HG03342 (cell line): ENCODE measurements around the gene HMCN2.

ENCODE experiments used
- ATAC-seq: cut with Tn5 transposase; IDR thresholded peaks from one replicate; pipeline ENCODE4 v1.9.1; 2021; ENCODE audit warnings: mild to moderate bottlenecking, moderate library complexity; ENCODE audit not compliant: unreplicated experiment

The HMCN2 gene

GRCh38 chr9:130288926-130289690 lies 23.5 kb downstream of the HMCN2 start:
- ATAC-seq: no peak

- ATAC-seq: no peak
Observed at GRCh38 chr9:130289711-130290241, 24.2 kb downstream of the HMCN2 start.

- ATAC-seq: no peak
Observed at GRCh38 chr9:130290291-130291181, 25.0 kb downstream of the HMCN2 start.

GRCh38 chr9:130291474-130291873 lies 25.9 kb downstream of the HMCN2 start:
- no peak for ATAC-seq

DNA sequence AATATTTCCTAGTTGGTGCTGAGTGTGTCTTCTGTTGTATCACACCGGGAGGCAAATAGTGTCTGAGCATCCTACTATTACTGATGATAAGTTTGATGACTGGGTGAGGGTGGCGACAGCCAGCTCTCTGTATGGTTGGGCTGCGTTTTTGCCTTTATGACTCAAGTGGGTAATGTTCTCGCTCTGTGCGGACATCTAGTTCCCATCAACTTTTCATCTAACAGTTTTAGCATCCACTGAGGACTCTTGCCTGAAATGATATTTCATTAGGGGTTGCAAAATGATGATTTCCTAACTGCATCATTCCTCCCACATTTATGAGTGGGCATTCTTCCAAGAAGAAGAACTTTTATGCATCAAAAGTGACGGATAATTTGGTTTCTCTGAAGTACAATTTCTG lies 26.5 kb downstream of the HMCN2 start:
- ATAC-seq: no peak

DNA sequence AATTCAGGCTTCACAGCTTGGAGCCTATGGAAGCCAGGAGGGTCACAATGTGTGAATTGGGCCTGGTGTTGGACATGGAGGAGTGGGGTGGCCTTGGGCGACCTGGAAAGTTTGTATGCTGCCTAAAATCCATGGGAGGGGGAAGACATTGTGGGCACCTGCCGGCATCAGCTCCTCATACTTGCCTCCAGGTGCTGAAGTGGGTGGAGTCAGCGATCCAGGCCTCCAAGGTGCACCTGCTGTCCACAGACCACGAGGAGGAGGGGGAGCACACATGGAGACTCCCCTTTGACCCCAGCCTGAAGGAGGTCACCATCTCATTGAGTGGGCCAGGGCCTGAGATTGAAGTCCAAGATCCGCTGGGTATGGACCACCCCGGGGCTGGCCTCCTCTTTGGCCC lies 29.1 kb downstream of the HMCN2 start:
- ATAC-seq: no peak

DNA sequence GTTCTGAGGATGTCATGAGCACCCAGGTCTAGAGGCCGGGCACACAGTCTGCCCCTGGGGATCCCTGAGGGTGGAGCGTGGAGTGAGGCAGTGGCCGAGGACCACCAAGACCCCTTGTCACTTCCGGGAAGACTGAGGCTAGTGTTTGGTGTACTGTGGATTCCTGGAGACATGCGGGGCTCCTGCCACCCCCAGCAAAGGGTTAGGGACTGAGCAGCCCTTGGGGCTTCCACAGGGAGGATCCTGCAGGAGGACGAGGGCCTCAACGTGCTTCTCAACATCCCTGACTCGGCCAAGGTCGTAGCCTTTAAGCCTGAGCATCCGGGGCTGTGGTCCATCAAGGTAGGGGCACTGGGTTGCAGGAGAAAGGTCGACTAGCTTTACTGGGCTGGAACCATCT lies 29.9 kb downstream of the HMCN2 start:
- ATAC-seq: no peak

DNA sequence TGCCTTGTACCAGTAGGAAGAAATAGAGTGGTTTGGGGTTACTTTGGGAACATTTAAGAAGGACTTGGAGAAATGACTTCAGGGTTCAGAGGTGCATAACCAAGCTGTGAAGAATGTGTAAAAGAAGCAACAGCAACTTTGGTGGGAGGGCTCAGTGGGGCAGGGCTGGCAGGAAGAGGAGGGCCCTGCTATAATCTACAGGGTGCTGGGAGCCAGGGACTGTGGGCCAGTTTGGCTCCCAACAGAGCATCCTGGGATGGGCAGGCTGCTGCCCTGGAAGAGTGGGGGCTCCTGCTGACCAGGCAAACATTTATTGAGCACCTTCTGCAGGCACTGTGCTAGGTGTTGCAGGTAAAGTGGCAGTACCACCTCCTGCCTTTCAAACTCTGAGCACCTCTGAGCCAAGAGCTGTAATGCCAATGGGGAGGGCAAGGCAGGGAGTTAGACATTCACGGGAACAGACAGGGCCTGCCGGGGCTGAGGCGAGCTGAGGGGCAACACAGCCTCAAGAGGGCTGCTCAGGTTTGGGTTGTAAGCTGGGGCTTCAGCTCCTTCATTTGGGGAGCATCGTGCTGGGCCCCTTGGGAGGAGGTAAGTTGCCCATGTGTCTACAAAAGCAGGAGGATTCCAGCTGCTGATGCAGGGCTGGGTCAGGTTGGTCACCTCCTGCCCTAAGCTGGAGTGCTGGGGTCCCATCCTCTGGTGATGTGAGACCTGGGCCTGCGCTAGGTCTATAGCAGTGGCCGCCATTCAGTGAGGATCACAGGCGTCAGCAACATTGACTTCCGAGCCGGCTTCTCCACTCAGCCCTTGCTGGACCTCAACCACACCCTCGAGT lies 30.6 kb downstream of the HMCN2 start:
- no peak for ATAC-seq

DNA sequence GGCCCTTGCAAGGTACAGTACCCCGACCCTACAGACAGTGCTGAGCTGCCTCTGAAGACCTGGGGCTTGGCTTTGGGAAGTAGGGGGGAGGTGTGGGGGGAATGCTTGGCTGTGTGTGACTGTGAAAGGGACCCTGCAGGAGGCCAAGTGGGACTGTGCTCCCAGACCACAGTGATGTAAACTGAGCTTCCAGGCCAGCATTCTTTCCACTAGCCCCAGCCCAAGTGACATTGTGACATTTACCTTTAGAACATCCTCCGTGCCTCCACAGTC lies 31.2 kb downstream of the HMCN2 start:
- ATAC-seq: no peak

GRCh38 chr9:130297371-130297770 lies 31.8 kb downstream of the HMCN2 start:
- no peak for ATAC-seq

GRCh38 chr9:130298662-130299279 lies 33.2 kb downstream of the HMCN2 start:
- ATAC-seq: no peak

GRCh38 chr9:130299785-130300615 lies 34.4 kb downstream of the HMCN2 start:
- no peak for ATAC-seq

GRCh38 chr9:130300739-130301138 lies 35.2 kb downstream of the HMCN2 start:
- no peak for ATAC-seq

DNA sequence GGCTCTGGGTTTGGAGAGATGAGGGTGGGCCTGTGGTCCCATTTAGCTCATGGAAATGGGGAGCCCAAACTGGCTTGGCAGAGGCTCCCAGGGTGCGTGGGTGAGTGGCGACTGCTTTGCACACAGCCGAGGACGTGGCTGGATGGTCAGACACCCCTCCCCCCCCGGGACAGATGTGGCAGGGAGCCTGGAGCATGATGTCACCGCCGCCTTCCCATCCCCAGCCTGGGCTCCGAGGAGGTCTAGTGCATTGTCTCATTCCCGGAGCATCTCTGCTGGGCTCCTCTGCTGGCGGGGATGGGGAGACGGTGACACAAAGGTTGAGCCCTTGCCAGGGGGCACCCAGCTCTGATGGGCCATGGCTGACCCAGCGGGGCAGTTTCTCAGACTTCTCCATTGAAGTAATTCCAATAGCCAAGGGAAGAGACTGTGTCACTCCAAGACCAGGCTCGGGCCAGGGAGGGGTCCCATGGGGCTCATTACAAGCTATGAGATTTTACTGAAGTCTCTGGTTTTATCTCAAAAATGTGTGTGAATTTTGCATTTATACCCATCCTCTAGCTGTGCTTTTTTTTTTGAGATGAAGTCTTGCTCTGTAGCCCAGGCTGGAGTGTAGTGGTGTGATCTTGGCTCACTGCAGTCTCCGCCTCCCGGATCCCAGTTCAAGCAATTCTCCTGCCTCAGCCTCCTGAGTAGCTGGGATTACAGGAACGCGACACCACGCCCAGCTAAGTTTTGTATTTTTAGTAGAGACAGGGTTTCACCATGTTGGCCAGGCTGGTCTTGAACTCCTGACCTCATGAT lies 36.1 kb downstream of the HMCN2 start:
- ATAC-seq: no peak

DNA sequence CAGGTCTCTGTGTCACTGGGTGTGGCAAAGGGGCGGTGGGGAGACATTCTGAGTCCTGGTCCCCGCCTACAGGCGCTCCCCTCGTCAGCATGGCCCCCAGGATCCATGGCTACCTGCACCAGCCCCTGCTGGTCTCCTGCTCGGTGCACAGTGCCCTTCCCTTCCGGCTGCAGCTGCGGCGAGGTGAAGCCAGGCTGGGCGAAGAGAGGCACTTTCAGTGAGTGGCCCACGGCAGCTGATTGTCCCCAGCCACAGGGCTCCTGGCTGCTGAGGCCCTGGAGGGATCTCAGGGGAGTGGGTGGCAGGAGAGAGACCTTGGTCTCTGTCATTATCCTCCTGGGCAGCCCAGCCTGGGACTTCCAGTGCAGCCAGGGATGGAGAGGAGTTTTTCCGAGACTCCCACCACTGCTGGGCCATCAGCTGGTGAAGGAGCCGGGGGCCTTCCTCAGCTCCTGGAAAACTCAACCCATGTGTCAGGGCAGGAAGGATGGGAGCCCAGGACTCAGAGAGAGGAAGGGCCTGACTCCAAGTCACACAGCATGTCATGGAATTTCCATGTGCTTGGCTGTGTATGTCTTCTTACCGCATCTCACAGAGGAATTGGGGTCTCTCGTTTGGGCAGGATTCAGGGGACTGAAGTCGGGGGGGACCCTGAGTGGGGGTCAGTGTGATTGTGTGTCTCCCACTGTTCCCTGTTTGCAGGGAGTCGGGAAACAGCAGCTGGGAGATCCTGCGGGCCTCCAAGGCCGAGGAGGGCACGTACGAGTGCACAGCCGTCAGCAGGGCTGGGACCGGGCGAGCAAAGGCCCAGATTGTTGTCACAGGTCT lies 37.4 kb downstream of the HMCN2 start:
- ATAC-seq: no peak

DNA sequence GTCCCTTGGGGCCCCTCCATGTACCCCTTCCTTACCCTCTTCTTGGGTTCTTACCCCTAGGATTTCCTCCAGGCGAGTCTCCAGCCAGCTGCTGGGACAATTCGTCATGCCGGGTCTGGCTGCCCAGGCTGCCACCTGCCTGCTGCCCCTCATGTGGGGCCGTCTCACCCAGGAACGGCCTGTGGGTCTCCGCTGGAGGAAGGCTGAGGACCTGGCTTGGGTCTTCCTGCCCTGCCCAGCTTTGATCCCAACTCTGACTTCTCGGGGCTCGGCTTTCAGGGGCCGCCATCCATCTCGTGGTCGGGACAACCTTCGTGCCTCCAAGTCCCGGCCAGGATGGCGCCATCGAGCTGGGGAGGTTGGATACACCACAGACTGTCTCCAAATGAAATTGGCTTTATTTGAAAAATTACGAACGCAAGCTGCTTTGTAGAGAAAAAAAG lies 38.1 kb downstream of the HMCN2 start:
- ATAC-seq: no peak

DNA sequence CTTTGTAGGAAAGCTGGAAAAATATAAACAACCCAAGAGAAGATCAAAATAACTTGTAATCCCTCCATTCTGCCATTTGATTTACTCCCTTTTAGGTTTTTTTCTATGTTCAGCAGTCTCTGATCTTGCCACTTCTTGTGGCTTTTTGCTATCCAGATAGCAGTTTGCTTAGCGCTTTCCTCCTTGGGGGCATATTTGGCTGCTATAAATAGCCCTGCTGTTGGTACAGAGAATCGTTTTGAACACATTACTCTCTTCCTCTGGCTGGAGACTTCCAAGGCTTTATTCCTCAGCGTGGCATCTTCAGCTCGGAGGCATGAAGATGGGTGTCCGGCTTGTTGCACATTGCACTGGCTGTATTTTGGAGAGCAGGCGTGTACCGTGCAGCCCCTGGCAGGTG lies 38.6 kb downstream of the HMCN2 start:
- no peak for ATAC-seq

- no peak for ATAC-seq
Observed at GRCh38 chr9:130304643-130305042, 39.1 kb downstream of the HMCN2 start.
